HepG2 (cell line): ENCODE results near the gene CLPX. TPM values are rescaled to one million over a fixed set of nuclear protein-coding genes. Genes with fewer than 3 reads are reported as not detected.

Experiments used
- ATAC-seq: fragments of 200-7000 bp; cut with Tn5 transposase; 3 replicates; pipeline ENCODE4 v1.9.1; 2020; ENCODE audit warnings: mild to moderate bottlenecking, moderate library complexity
- BruUV-seq: library from RNA; stranded (reverse); fragments of 400-500 nt; replicated peaks from 2 replicates; lab custom pipeline; 2021; lab: Mats Ljungman, UMichigan
- CTCF ChIA-PET: fragments of 300-600 bp; formaldehyde crosslinking; extraction: SDS; loops from one replicate; lab custom pipeline; 2021; ENCODE audit warnings: low total read pairs, inconsistent platforms, low intra/inter-chr PET ratio; lab: Yijun Ruan, JAX
- POLR2A ChIA-PET: fragments of 350-600 bp; sonication (Branson Sonifier 250); formaldehyde crosslinking; loops from one replicate; lab custom pipeline; 2020; ENCODE audit warnings: antibody characterized with exemption, inconsistent platforms; lab: Yijun Ruan, JAX
- DNase-seq: peaks from one replicate; pipeline ENCODE4 v3.0.0-alpha.2; 2015; ENCODE audit warnings: low spot score
- FAIRE-seq: peaks from 3 replicates; lab custom pipeline; 2011; peaks lifted over from hg19 to GRCh38; lab: Jason Lieb, UNC
- H2AFZ ChIP-seq: one replicate; pipeline ENCODE4 v1.6.1; 2011; ENCODE audit warnings: low read length, inconsistent platforms
- H3K27ac ChIP-seq: fragments of 300-600 bp; 3 replicates; pipeline ENCODE4 v1.8.0; 2011; ENCODE audit warnings: mixed run types, mild to moderate bottlenecking, mixed read lengths, low read length, inconsistent platforms; ENCODE audit not compliant: insufficient read depth; ENCODE audit errors: extremely low read length
- H3K27me3 ChIP-seq, 2 experiments: fragments of 200-600 bp in 1 of 2; 2 replicates in 1 of 2; 3 replicates in 1 of 2; pipeline versions ENCODE4 v1.6.0 to v1.8.0; 2011; ENCODE audit warnings: low read length in 2 of 2, mild to moderate bottlenecking in 2 of 2, moderate library complexity in 2 of 2, inconsistent platforms in 1 of 2; ENCODE audit not compliant: insufficient read depth in 2 of 2, control insufficient read depth in 1 of 2
- H3K36me3 ChIP-seq, 2 experiments: fragments of 200-600 bp in 1 of 2; replicated peaks in 1 of 2; 2 replicates in 1 of 2; 3 replicates in 1 of 2; pipeline versions ENCODE4 v1.5.1 to v1.8.0; 2011; ENCODE audit warnings: low read length in 2 of 2, inconsistent platforms in 1 of 2; ENCODE audit not compliant: insufficient read depth in 2 of 2, control insufficient read depth in 1 of 2
- H3K4me1 ChIP-seq: 2 replicates; pipeline ENCODE4 v1.5.1; 2012; ENCODE audit warnings: low read length, inconsistent platforms; ENCODE audit not compliant: insufficient read depth
- H3K4me2 ChIP-seq: 2 replicates; pipeline ENCODE4 v1.6.0; 2011; ENCODE audit warnings: low read depth, low read length, inconsistent platforms
- H3K4me3 ChIP-seq, 3 experiments: fragments of 200-600 bp in 1 of 3; sonication (generic), shearing (Covaris generic) in 1 of 3; replicated peaks in 1 of 3; 2 replicates each; pipeline ENCODE4 v1.5.1; 2011 to 2016; ENCODE audit warnings: low read length in 3 of 3, inconsistent platforms in 2 of 3, low read depth in 2 of 3, mild to moderate bottlenecking in 2 of 3, control low read depth in 1 of 3, mixed read lengths in 1 of 3; ENCODE audit not compliant: insufficient read depth in 1 of 3
- H3K79me2 ChIP-seq: one replicate; pipeline ENCODE4 v1.6.1; 2011; ENCODE audit warnings: low read length, inconsistent platforms; ENCODE audit not compliant: insufficient read depth
- H3K9ac ChIP-seq: 2 replicates; pipeline ENCODE4 v1.6.0; 2011; ENCODE audit warnings: mild to moderate bottlenecking, low read depth, low read length, inconsistent platforms; ENCODE audit not compliant: insufficient read depth
- H3K9me3 ChIP-seq: 2 replicates; pipeline ENCODE4 v1.5.1; 2012; ENCODE audit warnings: mild to moderate bottlenecking, low read length
- H4K20me1 ChIP-seq: 2 replicates; pipeline ENCODE4 v1.6.0; 2011; ENCODE audit warnings: inconsistent platforms, mild to moderate bottlenecking, low read length, moderate library complexity; ENCODE audit not compliant: insufficient read depth
- ADNP ChIP-seq: sonication (generic); formaldehyde crosslinking; IDR thresholded peaks from 2 replicates; pipeline ENCODE4 v1.4.0; 2020; ENCODE audit warnings: missing genetic modification reagents
- ATF2 ChIP-seq: sonication (generic); formaldehyde crosslinking; IDR thresholded peaks from 2 replicates; pipeline ENCODE4 v1.4.0; 2020; ENCODE audit warnings: missing genetic modification reagents
- CAMTA2 ChIP-seq: sonication (generic); formaldehyde crosslinking; IDR thresholded peaks from 2 replicates; pipeline ENCODE4 v1.4.0; 2020; ENCODE audit warnings: mild to moderate bottlenecking, missing genetic modification reagents, borderline replicate concordance
- FOSL2 ChIP-seq: sonication (generic); formaldehyde crosslinking; IDR thresholded peaks from 2 replicates; pipeline ENCODE4 v1.4.0; 2020; ENCODE audit warnings: missing genetic modification reagents
- KIAA2018 ChIP-seq: sonication (generic); formaldehyde crosslinking; IDR thresholded peaks from 2 replicates; pipeline ENCODE4 v1.5.0; 2020; ENCODE audit warnings: mild to moderate bottlenecking, missing genetic modification reagents, borderline replicate concordance
- MZF1 ChIP-seq: sonication (generic); formaldehyde crosslinking; IDR thresholded peaks from 2 replicates; pipeline ENCODE4 v1.8.1; 2023; ENCODE audit warnings: mild to moderate bottlenecking, missing genetic modification reagents, borderline replicate concordance
- RCOR2 ChIP-seq: IDR thresholded peaks from 2 replicates; pipeline ENCODE4 v1.6.1; 2016; ENCODE audit warnings: missing biosample characterization, missing genetic modification reagents
- RNF219 ChIP-seq: sonication (generic); formaldehyde crosslinking; IDR thresholded peaks from 2 replicates; pipeline ENCODE4 v1.5.0; 2020; ENCODE audit warnings: mild to moderate bottlenecking, missing genetic modification reagents
- STAG1 ChIP-seq: sonication (generic); formaldehyde crosslinking; IDR thresholded peaks from 2 replicates; pipeline ENCODE4 v1.4.0; 2020; ENCODE audit warnings: missing genetic modification reagents
- ZNF580 ChIP-seq: IDR thresholded peaks from 2 replicates; pipeline ENCODE4 v1.6.1; 2016; ENCODE audit warnings: low read depth, borderline replicate concordance
- ZNF773 ChIP-seq: sonication (generic); formaldehyde crosslinking; IDR thresholded peaks from 2 replicates; pipeline ENCODE4 v1.4.0; 2020; ENCODE audit warnings: missing genetic modification reagents, borderline replicate concordance
- WGBS: methylation state at CpG from one replicate; pipeline ENCODE4 v1.1.6; 2017; ENCODE audit warnings: low lambda C conversion rate; 5-methylcytosine and 5-hydroxymethylcytosine counted together
- in situ Hi-C: cut with HindIII; loops from 2 replicates; pipeline ENCODE4 v1.10.0; 2017; ENCODE audit warnings: low pct_unique_long_range_greater_than_20kb; ENCODE audit not compliant: extremely low pct_ligation_motif_present
- intact Hi-C: fragments of 100-400 bp; cut with micrococcal nuclease; formaldehyde crosslinking; loops from one replicate; pipeline ENCODE4 v1.10.0; 2022; ENCODE audit not compliant: unreplicated experiment
- polyA plus RNA-seq, 8 experiments: library from polyadenylated mRNA; depleted of rRNA in 3 of 8; stranded (reverse) in 7 of 8; unstranded in 1 of 8; fragments of >200 nt; fragmentation: Illumina TruSeq in 4 of 8; extraction: Trizol in 4 of 8; gene quantifications; 2 replicates each; pipeline versions ENCODE4 v1.2.1 to v1.2.3, GENCODE V29; 2011 to 2016; ENCODE audit warnings: low read depth in 4 of 8, missing spikeins in 1 of 8, mixed read lengths in 1 of 8; ENCODE audit not compliant: insufficient read depth in 1 of 8
- total RNA-seq, 5 experiments: library from RNA; depleted of rRNA; stranded (reverse); fragments of >200 nt; fragmentation: Illumina TruSeq; extraction: Trizol; gene quantifications; 2 replicates each; pipeline ENCODE4 v1.2.3, GENCODE V29; 2016; ENCODE audit warnings: low read depth in 1 of 5

Gene CLPX
- total and polyA plus RNA-seq, 2 of the 13 experiments (the other 11 are each of a cell fraction or from before 2014, with no cell fraction given), result 33.9 to 61.3 TPM

DNA sequence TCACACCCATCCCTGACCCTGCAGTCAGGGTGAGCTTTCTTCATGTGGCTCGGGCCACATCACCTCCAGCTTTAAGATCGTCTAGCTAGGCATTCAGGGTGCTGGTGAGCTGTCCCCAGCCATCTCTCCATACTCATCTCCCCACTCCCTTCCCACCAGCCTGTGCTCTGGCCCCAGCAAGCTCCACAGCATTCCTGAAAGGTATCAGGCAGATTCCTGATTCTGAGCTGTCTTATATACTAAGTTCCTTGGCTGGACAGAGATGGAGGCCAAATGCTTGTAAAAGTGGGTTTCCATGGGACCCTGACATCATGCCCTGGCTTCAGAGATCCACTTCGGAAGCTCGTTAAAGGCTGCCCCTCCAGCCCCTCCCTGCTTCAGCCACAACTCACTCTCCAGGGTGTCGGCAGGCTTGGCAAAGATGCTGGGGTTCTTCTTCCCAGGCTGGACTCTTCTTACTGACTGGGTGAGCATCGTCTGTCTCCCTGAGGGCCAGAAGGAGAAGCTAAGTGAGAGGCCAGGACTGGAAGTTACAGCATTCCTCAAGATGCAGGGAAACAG is 22.2 kb upstream of the CLPX start (continued):
- TF ChIP-seq KIAA2018 (CRISPR knock-in tag) (no peak), ZNF580 (no peak), CAMTA2 (CRISPR knock-in tag) (no peak)
- TF ChIP-seq, all 625 proteins: peak for 0

DNA sequence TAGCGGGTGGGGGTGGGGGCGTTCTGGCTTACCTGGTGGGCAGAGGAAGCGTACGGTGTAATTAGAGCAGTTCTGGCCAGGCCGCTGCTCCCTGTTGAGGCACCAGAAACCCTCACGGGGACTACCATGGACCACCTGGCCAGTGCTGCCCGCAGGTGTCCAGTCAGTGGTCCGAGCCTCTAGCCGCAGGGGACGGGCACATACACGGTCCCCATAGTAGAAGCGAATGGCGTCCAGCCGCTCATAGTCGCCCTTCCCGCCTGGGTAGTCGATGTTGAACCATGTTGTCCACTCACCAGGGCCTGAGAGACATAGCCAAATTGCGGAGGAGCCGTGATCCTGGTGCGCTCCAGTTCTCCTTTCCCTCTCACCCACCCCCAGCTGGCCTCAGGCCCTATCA is 21.6 kb upstream of the CLPX start:
- Histone ChIP-seq H3K27me3 (peaks cover 5 to 53% of the 10 kb centered on the region in 2 experiments; a peak in 4 of 5 replicates), H3K4me2 (no peak overlapping the region), H3K9ac (no peak overlapping the region), H3K9me3 (no peaks in the 10 kb centered on the region), H3K4me3 (no peak overlapping the region), H3K79me2 (no peaks in the 10 kb centered on the region), H3K4me1 (peaks cover 2% of the 10 kb centered on the region), H4K20me1 (no peaks in the 10 kb centered on the region), H2AFZ (no peak overlapping the region), H3K27ac (no peak overlapping the region), H3K36me3 (no peaks in the 10 kb centered on the region)
- DNase-seq, result no peak
- no peak for ATAC-seq
- WGBS, result 58% methylated on average over 12 of the region's 20 CpGs
- ChIA-PET CTCF (no interaction called here), POLR2A (no interaction called here)
- no TSS peak for BruUV-seq
- no peak for FAIRE-seq
- in situ Hi-C loops, result no loop called here
- intact Hi-C loops, result no loop called here
- TF ChIP-seq ATF2 (CRISPR knock-in tag) (no peak), RCOR2 (CRISPR knock-in tag) (no peak), FOSL2 (no peak), ZNF773 (no peak), RNF219 (no peak), MZF1 (CRISPR knock-in tag) (no peak), ADNP (no peak), STAG1 (CRISPR knock-in tag) (no peak)
